Measurements from ENCODE around the gene C13orf46. TPM values are rescaled to one million over a fixed set of nuclear protein-coding genes. Genes with fewer than 3 reads are reported as not detected.
"Not testable (repeated sequence)": the region's sequence is repeated elsewhere in the genome, so short reads cannot be mapped to it uniquely, and the experiment has no call there.

The C13orf46 gene
- polyA plus RNA-seq: under 1 TPM; 0.04 to 0.26 TPM

DNA sequence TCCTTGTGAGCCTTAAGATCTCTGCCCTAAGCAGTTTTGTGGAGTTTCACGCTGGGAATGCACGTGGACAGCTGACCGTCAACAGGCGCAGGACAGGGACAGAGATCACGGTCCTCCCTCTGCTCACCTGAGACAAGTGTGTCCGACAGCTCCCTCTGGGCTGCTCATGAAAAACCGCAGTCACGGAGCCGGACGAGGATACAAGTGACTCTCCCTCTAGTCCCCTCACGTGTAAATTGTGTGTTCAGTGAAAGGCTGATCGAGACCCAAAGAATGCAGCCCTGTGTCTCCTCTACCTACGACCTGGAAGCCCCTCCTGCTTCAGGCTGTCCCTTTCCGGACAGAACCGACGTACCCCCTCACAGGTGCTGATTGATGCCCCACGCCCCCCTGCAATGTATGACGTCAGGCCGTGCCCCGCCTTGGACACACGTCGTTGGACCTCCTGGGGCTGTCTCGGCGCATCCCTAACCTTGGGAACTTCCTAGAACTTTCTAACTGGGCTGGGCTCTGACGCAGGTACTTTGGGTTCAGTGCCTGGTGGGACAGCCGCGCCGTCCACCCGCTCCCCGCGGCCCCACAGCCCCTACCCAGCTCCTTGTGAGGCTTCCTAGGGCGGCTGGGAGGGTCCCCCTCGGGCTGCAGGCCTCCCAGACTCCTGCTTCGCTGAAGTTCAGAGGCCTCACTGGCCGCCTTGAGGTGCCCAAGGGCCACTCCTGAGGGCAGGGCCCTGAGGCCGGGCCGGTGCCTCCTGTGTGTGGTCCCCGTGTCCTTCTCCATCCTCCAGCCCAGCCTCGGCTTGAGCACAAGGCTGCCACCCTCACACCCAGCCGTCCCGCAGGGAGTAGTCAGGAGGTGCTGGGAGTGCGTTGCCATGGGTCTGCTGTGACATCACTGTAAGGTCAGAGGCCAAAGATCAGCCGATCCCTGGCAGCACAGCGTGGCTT, at the start of gene C13orf46:
C13orf46 (minus strand) TSS at position 859 of the 947 bp plus-strand sequence; CDS start at position 780, 79 bp downstream.
- no peak within 1 kb of the TSS for H3K4me3 ChIP-seq (ENCODE audit: low read depth in 1 of 2, low read length in 2 of 2)
- H3K36me3 ChIP-seq (ENCODE audit: control insufficient read depth in 2 of 2, insufficient read depth in 2 of 2, low read length in 1 of 2): peaks cover 0 to 10% of the 10 kb centered on the region in 2 donors
- peaks cover 4 to 18% of the 10 kb centered on the region in 2 donors for H3K4me1 ChIP-seq (ENCODE audit: control insufficient read depth in 2 of 2, insufficient read depth in 2 of 2, low read length in 1 of 2)
- no peaks in the 10 kb centered on the region for H3K9me3 ChIP-seq (ENCODE audit: control insufficient read depth in 2 of 2, insufficient read depth in 1 of 2, low read depth in 1 of 2, low read length in 1 of 2)
- no peaks in the 10 kb centered on the region for H3K27me3 ChIP-seq (ENCODE audit: control insufficient read depth in 1 of 2, insufficient read depth in 2 of 2, low read length in 2 of 2)
- H3K27ac ChIP-seq (ENCODE audit: low read depth in 2 of 2, low read length in 1 of 2): no peak within 1 kb of the TSS
- 90 to 92% methylated on average over 44 of the region's 44 CpGs for WGBS, 2 donors

DNA sequence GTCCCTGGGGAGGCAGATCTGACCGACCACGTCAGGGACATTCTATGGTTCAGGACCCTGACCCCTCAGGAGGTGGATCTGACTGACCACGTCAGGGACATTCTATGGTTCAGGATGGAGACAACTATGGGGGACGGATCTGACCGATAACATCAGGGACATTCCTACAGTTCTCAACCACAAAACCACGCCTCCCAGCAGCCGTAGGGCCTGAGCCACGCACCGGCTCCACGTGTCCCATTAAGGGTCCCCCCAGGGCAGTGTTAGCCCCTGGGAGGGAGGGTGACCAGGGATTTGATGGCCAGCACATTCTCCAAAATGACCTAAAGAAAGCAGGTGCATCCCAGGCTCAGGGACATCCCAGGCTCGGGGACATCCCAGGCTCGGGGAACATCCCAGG, 49.0 kb upstream of the C13orf46 start:
- Histone ChIP-seq H3K4me1 (ENCODE audit: control insufficient read depth in 2 of 2, insufficient read depth in 2 of 2, low read length in 1 of 2) (peaks cover 0 to 6% of the 10 kb centered on the region in 2 donors), H3K4me3 (ENCODE audit: low read depth in 1 of 2, low read length in 2 of 2) (no peak overlapping the region), H3K27ac (ENCODE audit: low read depth in 2 of 2, low read length in 1 of 2) (no peak overlapping the region), H3K36me3 (ENCODE audit: control insufficient read depth in 2 of 2, insufficient read depth in 2 of 2, low read length in 1 of 2) (peaks cover 2 to 5% of the 10 kb centered on the region in 2 donors), H3K27me3 (ENCODE audit: control insufficient read depth in 1 of 2, insufficient read depth in 2 of 2, low read length in 2 of 2) (no peaks in the 10 kb centered on the region), H3K9me3 (ENCODE audit: control insufficient read depth in 2 of 2, insufficient read depth in 1 of 2, low read depth in 1 of 2, low read length in 1 of 2) (no peaks in the 10 kb centered on the region)
- WGBS, 2 donors: 90 to 92% methylated on average over 12 of the region's 12 CpGs

DNA sequence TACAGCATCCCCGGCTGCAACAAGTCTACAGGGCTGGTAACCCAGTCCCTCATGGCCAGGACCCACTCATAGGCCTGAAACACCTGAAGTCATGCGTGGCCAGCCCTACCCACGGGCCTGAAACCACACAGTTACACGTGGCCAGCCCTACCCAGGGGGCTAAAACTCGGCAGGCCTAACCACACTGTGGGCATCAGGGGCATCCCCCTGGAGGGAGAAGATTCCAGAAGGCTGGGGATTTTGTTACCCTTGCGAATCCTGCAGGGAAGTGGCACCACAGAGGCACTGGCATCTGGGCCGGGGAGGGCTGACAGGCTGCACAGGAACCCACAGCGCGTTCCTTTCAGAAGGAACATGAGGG, 48.4 kb upstream of the C13orf46 start:
- no peak overlapping the region for H3K4me3 ChIP-seq (ENCODE audit: low read depth in 1 of 2, low read length in 2 of 2)
- peaks cover 2 to 5% of the 10 kb centered on the region in 2 donors for H3K36me3 ChIP-seq (ENCODE audit: control insufficient read depth in 2 of 2, insufficient read depth in 2 of 2, low read length in 1 of 2)
- peaks cover 0 to 3% of the 10 kb centered on the region in 2 donors for H3K9me3 ChIP-seq (ENCODE audit: control insufficient read depth in 2 of 2, insufficient read depth in 1 of 2, low read depth in 1 of 2, low read length in 1 of 2)
- WGBS, 2 donors: 81 to 83% methylated on average over 9 of the region's 9 CpGs
- H3K4me1 ChIP-seq (ENCODE audit: control insufficient read depth in 2 of 2, insufficient read depth in 2 of 2, low read length in 1 of 2): peaks cover 0 to 2% of the 10 kb centered on the region in 2 donors
- no peaks in the 10 kb centered on the region for H3K27me3 ChIP-seq (ENCODE audit: control insufficient read depth in 1 of 2, insufficient read depth in 2 of 2, low read length in 2 of 2)
- no peak overlapping the region for H3K27ac ChIP-seq (ENCODE audit: low read depth in 2 of 2, low read length in 1 of 2)

DNA sequence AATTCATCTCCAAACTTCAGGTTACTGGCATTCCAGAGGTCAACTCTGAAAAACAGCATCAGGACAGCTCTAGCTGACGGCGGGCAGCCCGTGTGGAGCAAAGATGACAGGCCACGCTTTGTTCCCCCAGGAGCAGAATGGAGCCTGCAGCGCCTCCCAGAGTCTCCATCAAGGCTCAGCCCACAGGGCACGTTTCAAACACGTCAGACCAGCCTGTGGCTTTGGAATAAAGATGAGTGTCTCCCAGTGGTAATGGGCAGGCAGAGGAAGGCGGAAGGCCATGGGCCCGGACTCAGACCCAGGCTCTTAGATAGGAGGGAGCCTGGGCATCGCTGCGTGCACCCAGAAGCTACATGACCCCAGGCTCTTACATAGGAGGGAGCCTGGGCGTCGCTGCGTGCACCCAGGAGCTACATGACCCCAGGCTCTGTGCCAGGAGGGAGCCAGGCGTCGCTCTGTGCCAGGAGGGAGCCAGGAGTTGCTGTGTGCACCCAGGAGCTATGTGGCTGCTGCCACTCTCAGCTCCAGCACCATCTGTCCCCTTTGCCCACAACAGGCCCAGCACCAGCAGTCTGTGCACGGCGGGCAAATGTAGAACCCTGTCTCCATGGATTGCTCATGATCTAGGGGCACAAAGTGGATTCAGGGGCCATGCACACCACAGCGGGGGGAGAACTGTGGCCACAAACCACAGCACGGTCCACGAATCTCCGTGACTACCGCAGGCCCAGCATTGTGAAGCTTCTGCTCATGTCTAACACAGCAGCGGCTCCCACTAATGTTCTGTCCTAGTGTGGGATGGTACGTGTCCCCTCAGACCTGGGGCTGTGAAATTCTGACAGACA, 47.8 kb upstream of the C13orf46 start:
- Histone ChIP-seq H3K4me3 (ENCODE audit: low read depth in 1 of 2, low read length in 2 of 2) (no peak overlapping the region), H3K27me3 (ENCODE audit: control insufficient read depth in 1 of 2, insufficient read depth in 2 of 2, low read length in 2 of 2) (no peaks in the 10 kb centered on the region), H3K4me1 (ENCODE audit: control insufficient read depth in 2 of 2, insufficient read depth in 2 of 2, low read length in 1 of 2) (peaks cover 0 to 2% of the 10 kb centered on the region in 2 donors), H3K9me3 (ENCODE audit: control insufficient read depth in 2 of 2, insufficient read depth in 1 of 2, low read depth in 1 of 2, low read length in 1 of 2) (peaks cover 0 to 4% of the 10 kb centered on the region in 2 donors), H3K36me3 (ENCODE audit: control insufficient read depth in 2 of 2, insufficient read depth in 2 of 2, low read length in 1 of 2) (peaks cover 2 to 8% of the 10 kb centered on the region in 2 donors), H3K27ac (ENCODE audit: low read depth in 2 of 2, low read length in 1 of 2) (no peak overlapping the region)
- 84 to 86% methylated on average over 25 of the region's 25 CpGs for WGBS, 2 donors

DNA sequence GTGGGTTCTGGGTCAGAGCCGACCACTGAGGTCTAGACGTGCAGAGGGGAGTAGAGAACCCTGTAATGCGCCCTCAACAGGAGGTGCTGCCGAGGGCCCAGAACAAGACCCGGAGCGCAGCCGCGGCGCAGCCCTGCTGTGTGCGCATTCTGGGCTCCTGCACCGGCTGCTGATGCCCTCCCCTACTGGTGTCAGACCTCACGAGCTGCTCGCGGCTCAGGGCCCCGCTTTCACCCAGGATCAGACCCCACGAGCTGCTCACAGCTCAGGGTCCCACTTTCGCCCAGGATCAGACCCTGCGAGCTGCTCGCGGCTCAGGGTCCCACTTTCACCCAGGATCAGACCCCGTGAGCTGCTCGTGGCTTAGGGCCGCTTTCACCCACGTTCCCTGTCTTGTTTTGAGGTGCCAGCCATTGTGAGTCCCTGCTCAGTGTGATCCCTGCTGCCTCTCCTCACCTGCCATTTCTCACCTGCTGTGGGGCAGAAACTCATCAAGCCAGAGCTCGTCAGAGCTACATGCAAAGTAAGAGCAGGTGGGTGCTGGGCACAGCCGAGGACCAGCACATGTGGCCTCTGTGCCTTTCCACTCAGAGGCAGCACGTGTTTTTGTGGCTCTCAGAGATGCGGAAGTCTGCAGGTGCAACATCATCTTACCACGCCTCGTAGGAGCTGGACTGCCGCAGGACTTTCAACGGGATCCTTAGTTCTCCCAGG, 47.0 kb upstream of the C13orf46 start:
- Histone ChIP-seq H3K4me1 (ENCODE audit: control insufficient read depth in 2 of 2, insufficient read depth in 2 of 2, low read length in 1 of 2) (peaks cover under 1 to 3% of the 10 kb centered on the region in 2 donors), H3K27ac (ENCODE audit: low read depth in 2 of 2, low read length in 1 of 2) (no peak overlapping the region), H3K36me3 (ENCODE audit: control insufficient read depth in 2 of 2, insufficient read depth in 2 of 2, low read length in 1 of 2) (peaks cover 2 to 10% of the 10 kb centered on the region in 2 donors), H3K4me3 (ENCODE audit: low read depth in 1 of 2, low read length in 2 of 2) (no peak overlapping the region), H3K9me3 (ENCODE audit: control insufficient read depth in 2 of 2, insufficient read depth in 1 of 2, low read depth in 1 of 2, low read length in 1 of 2) (peaks cover 0 to 4% of the 10 kb centered on the region in 2 donors), H3K27me3 (ENCODE audit: control insufficient read depth in 1 of 2, insufficient read depth in 2 of 2, low read length in 2 of 2) (no peaks in the 10 kb centered on the region)
- 91 to 92% methylated on average over 32 of the region's 32 CpGs for WGBS, 2 donors

DNA sequence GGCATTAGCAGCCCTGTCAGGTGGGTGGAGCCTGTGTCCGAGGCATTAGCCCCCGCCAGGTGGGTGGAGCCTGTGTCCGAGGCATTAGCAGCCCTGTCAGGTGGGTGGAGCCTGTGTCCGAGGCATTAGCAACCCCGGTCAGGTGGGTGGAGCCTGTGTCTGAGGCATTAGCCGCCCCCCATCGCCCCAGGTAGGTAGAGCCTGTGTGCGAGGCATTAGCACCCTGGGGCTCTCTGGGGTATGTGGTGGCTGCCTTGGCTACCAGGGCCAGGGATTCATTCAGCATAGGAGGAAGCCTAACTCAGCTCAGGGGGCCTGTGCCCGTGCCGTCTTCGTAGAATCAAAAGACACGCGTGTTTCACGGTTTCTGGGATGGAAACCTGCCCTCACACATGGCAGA, 46.3 kb upstream of the C13orf46 start:
- not testable (repeated sequence) for H3K4me1 ChIP-seq (ENCODE audit: control insufficient read depth in 2 of 2, insufficient read depth in 2 of 2, low read length in 1 of 2); H3K4me3 ChIP-seq (ENCODE audit: low read depth in 1 of 2, low read length in 2 of 2); H3K9me3 ChIP-seq (ENCODE audit: control insufficient read depth in 2 of 2, insufficient read depth in 1 of 2, low read depth in 1 of 2, low read length in 1 of 2); H3K27me3 ChIP-seq (ENCODE audit: control insufficient read depth in 1 of 2, insufficient read depth in 2 of 2, low read length in 2 of 2); H3K36me3 ChIP-seq (ENCODE audit: control insufficient read depth in 2 of 2, insufficient read depth in 2 of 2, low read length in 1 of 2); H3K27ac ChIP-seq (ENCODE audit: low read depth in 2 of 2, low read length in 1 of 2)
- 87 to 97% methylated on average over 11 to 14 of the region's 14 CpGs for WGBS, 2 donors

DNA sequence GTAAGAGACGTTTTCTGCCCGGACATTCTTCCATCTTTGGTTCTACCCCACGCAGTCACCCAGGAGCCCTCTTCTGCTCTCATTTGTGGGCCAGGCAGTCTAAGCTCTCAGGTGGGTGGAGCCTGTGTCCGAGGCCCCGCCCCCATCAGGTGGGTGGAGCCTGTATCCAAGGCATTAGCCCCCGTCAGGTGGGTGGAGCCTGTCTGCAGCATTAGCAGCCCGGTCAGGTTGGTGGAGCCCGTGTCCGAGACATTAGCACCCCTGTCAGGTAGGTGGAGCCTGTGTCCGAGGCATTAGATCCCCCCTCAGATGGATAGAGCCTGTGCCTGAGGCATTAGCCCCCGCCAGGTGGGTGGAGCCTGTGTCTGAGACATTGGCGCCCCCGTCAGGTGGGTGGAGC, 45.5 kb upstream of the C13orf46 start:
- H3K4me1 ChIP-seq (ENCODE audit: control insufficient read depth in 2 of 2, insufficient read depth in 2 of 2, low read length in 1 of 2): peaks cover 4 to 12% of the 10 kb centered on the region in 2 donors
- H3K27me3 ChIP-seq (ENCODE audit: control insufficient read depth in 1 of 2, insufficient read depth in 2 of 2, low read length in 2 of 2): no peaks in the 10 kb centered on the region
- 84 to 86% methylated on average over 13 of the region's 13 CpGs for WGBS, 2 donors
- no peak overlapping the region for H3K27ac ChIP-seq (ENCODE audit: low read depth in 2 of 2, low read length in 1 of 2)
- H3K9me3 ChIP-seq (ENCODE audit: control insufficient read depth in 2 of 2, insufficient read depth in 1 of 2, low read depth in 1 of 2, low read length in 1 of 2): peaks cover 0 to 4% of the 10 kb centered on the region in 2 donors
- H3K4me3 ChIP-seq (ENCODE audit: low read depth in 1 of 2, low read length in 2 of 2): no peak overlapping the region
- H3K36me3 ChIP-seq (ENCODE audit: control insufficient read depth in 2 of 2, insufficient read depth in 2 of 2, low read length in 1 of 2): peaks cover 2 to 8% of the 10 kb centered on the region in 2 donors

DNA sequence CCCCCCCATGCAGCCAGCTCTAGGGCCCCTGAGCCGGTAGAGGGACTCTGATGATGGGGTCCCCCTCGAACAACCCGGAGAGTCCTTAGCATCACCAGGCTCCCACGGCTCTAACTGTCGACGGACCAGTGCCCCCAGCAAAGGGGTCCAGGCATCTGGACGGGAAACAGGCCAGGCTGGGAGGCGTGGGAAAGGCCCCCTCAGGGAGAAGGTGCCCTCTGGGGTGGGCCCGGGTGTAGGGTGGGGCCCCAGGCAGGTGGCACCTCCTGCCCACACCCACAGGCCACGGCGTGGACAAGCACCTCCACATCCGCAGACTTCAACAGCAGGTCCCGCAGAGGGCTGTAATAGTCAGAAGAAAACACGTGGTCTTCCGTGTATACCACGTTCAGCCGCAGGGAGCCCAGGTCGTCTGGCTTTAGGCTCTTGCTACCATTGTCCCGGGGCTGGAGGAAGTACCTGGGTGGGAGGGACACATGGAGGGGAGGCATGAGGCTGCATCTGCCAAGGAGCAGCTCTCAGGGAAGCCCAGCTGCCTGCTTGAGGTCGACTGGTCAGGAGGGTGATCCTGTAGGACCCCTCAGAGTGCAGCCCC, 44.7 kb upstream of the C13orf46 start:
- H3K36me3 ChIP-seq (ENCODE audit: control insufficient read depth in 2 of 2, insufficient read depth in 2 of 2, low read length in 1 of 2): peaks cover 2 to 8% of the 10 kb centered on the region in 2 donors
- H3K4me3 ChIP-seq (ENCODE audit: low read depth in 1 of 2, low read length in 2 of 2): no peak overlapping the region
- WGBS, 2 donors: 89 to 90% methylated on average over 20 of the region's 20 CpGs
- peaks cover 0 to 4% of the 10 kb centered on the region in 2 donors for H3K9me3 ChIP-seq (ENCODE audit: control insufficient read depth in 2 of 2, insufficient read depth in 1 of 2, low read depth in 1 of 2, low read length in 1 of 2)
- H3K27ac ChIP-seq (ENCODE audit: low read depth in 2 of 2, low read length in 1 of 2): no peak overlapping the region
- H3K27me3 ChIP-seq (ENCODE audit: control insufficient read depth in 1 of 2, insufficient read depth in 2 of 2, low read length in 2 of 2): no peaks in the 10 kb centered on the region
- H3K4me1 ChIP-seq (ENCODE audit: control insufficient read depth in 2 of 2, insufficient read depth in 2 of 2, low read length in 1 of 2): peaks cover 4 to 12% of the 10 kb centered on the region in 2 donors

DNA sequence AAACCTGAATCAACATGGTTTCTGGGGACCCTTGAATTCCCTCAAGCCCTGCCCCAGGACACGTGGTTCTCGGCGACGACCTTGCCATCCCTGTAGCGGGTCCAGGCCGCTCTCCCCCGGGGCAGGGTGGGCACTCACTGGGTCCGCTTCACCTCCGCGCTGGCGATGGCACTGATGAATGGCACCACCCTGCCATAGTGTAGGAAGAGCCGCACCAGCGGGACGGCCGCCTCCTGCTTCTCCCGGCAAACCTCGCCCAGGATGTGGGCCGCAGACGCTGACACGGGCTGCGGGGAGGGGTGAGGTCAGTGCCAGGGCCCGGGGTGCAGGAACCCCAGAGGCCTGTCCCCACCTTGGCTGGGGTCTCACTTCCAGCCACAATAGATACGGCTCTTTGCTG, 44.1 kb upstream of the C13orf46 start:
- Histone ChIP-seq H3K36me3 (ENCODE audit: control insufficient read depth in 2 of 2, insufficient read depth in 2 of 2, low read length in 1 of 2) (peaks cover 2 to 9% of the 10 kb centered on the region in 2 donors), H3K9me3 (ENCODE audit: control insufficient read depth in 2 of 2, insufficient read depth in 1 of 2, low read depth in 1 of 2, low read length in 1 of 2) (peaks cover 0 to 4% of the 10 kb centered on the region in 2 donors), H3K27me3 (ENCODE audit: control insufficient read depth in 1 of 2, insufficient read depth in 2 of 2, low read length in 2 of 2) (no peaks in the 10 kb centered on the region), H3K27ac (ENCODE audit: low read depth in 2 of 2, low read length in 1 of 2) (no peak overlapping the region), H3K4me3 (ENCODE audit: low read depth in 1 of 2, low read length in 2 of 2) (no peak overlapping the region), H3K4me1 (ENCODE audit: control insufficient read depth in 2 of 2, insufficient read depth in 2 of 2, low read length in 1 of 2) (peaks cover 4 to 12% of the 10 kb centered on the region in 2 donors)
- 89 to 92% methylated on average over 23 of the region's 23 CpGs for WGBS, 2 donors

Measured in esophagus (tissue), 2 donors.